LoVo (cell line): ENCODE measurements around the gene SCN10A.
A peak's percentile ranks its signal among the peaks of the same experiment; 100 is the strongest.

Experiments
- DNase-seq: peaks from one replicate; pipeline ENCODE4 v3.0.0-alpha.2; 2016; ENCODE audit warnings: low spot score

Gene SCN10A

GRCh38 chr3:38773528-38773927 is 42.5 kb downstream of the SCN10A start:
- DNase-seq: no peak

- no peak for DNase-seq
Observed at GRCh38 chr3:38763569-38763968, 52.4 kb downstream of the SCN10A start.

DNA sequence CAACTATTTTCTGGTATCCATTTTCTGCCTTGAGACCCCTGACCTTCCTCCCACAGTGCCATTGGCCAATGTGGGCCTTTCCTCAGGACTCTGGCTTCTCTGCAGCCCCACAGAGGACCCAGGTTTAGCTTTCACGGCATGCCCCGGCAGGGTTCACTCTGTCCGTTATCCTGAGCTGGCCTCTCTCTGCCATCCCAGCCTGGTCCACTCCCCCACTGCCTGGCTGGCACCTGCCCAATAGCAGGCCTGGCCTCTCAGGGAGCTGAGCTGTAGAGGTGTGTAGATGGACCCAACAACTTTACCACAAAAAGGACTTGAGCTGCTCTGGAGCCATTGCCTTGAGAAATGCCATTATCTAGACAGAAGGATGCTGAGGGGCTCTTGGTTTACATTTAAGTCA is 57.5 kb downstream of the SCN10A start:
- no peak for DNase-seq

GRCh38 chr3:38757721-38758120 is 58.3 kb downstream of the SCN10A start:
- DNase-seq: no peak

GRCh38 chr3:38756892-38757291 is 59.1 kb downstream of the SCN10A start:
- no peak for DNase-seq

- no peak for DNase-seq
Observed at GRCh38 chr3:38755130-38755529, 60.9 kb downstream of the SCN10A start.

GRCh38 chr3:38746641-38747040 is 69.4 kb downstream of the SCN10A start:
- no peak for DNase-seq

DNA sequence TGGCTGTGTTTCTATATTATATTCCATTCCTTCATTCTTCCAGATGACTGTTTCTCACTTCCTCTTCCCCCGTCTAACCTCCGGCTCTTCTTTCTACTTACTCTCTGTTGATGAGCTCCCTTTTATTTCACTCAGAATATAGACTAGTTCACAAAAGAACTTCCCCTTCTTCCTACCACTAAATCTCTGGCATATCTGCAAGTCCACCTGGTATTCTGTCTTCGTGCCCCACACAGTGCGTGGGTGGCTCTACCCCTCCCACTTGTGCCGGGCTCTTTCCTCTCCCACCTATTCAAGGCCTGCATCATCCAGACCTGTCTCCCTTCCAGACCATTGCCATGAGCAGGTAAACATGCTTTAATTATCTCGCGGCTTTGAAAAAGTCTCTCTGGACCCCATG is 73.0 kb downstream of the SCN10A start:
- DNase-seq: no peak

- DNase-seq: no peak
Observed at GRCh38 chr3:38742550-38742949, 73.5 kb downstream of the SCN10A start.

GRCh38 chr3:38740537-38740936 is 75.5 kb downstream of the SCN10A start:
- no peak for DNase-seq

GRCh38 chr3:38739931-38740330 is 76.1 kb downstream of the SCN10A start:
- DNase-seq: no peak

DNA sequence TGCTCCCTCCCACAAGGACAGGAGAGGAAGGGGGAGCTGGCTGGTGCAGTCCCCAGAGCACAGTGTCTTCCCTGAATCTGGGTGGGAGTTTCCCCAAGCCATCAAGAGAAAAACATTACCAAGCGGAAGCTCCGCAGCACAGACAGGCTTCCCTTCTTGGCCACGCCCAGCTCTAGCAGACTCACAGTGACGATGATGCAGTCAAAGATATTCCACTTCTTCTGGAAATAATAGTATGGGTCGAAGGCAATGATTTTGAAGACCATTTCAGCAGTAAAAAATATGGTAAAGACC is 76.7 kb downstream of the SCN10A start:
- DNase-seq: no peak

DNA sequence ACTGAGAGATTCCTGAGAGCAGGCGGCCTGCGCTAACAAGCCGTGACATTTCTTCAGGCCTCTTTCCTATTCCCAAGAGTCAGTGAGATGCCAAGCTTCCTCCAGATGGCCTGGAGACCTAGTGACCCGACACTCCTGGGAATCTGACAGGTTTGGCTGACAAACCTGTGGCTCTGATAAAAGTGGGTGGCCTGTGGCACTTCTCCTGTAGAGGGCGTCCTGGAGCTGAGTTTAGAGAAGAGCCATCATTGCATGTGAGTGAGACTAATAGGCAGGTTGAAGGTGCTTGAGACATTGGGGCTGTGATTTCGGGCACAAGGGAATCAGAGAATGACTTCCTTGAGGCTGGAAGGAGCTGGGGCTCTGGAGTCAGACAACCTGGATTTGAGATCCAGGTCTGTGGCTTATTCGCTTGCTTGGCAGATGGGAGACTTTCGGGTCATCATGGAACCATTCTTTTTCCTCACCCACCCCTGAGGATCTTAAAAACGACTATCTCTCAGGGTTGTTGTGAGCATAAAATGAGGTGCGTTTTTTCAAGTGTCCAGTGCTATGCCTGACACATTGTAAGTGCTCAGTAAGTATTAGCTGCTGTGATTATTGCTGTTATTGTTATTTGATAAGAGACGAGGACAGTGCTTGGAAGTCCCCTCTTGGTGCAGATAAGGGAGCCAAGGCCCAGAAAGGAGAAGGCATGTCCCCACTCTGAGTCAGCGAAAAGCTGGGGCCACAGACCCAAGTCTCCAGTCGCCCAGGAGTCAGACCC is 77.2 kb downstream of the SCN10A start:
- DNase-seq: no peak

- DNase-seq: no peak
Observed at GRCh38 chr3:38731522-38731921, 84.5 kb downstream of the SCN10A start.

GRCh38 chr3:38730281-38730680 is 85.7 kb downstream of the SCN10A start:
- peak; percentile 14 for DNase-seq

DNA sequence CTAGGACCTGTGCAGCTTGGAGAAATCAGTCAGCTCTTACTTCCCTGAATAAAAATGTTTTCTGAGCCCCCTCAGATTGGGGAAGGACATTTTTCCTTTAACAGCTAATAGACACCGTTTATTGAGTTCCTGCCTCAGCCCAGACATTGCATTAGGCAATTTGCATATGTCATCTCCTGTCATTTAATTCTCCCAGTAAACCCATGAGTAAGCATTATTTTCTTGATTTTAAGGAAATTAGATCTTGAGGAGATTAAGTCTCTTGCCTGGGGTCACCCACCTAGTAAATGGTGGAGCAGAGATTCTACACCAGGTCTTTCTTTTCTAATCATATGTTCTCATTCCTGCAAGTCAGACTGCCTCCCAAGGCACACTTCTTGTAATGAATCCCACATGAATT is 88.0 kb downstream of the SCN10A start:
- no peak for DNase-seq

DNA sequence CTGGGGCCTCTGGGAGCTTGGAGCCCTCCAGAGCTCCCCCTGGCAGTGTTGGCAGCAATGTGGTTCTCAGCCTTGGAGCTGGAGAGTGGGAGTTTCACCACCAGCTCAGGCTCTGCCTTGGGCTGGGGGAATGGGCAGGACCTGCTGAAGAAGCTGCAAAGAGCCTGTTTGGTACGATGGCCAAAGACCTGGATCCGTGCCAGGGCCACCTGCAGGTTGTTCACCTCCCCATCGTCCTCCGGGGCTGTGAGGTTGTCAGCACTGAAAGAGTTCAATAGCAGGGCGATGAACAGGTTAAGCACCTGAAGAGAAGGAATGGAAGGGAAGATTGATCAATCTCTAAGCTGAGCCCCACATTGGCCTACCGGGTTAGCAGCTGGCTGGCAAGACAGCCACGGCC is 89.3 kb downstream of the SCN10A start:
- DNase-seq: no peak

DNA sequence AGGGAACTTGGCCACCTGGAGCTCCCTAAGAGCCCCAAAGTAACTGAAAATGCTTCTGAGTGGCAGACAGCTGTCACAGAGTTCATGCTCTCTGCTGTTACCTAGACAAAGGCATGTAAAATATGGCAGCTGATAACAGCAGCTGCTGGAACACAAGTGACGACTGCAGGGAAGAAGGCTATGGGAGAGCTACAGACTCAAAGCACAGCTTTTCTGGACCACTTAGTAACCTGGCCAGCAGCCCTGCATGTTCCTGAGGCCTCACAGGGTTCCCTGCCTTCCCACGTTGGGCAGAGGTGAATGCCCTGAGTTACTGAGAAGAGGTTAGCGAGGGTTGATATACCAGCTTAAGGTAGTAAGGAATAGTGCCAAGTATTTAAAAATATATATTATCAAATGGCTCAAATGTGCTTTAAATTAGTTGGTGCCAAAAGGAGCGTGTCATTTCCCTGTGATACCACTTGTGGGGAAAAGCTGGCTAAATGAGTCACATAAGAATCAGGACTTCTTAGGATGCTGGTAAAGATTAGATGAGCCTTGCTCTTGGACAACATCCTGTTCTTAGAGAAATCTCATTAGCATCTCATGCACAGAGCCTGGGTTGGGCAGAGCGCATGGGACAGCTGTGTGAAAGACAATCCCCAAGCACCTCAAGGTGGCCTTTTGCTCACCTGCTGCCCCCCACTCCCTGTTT is 90.1 kb downstream of the SCN10A start:
- no peak for DNase-seq

DNA sequence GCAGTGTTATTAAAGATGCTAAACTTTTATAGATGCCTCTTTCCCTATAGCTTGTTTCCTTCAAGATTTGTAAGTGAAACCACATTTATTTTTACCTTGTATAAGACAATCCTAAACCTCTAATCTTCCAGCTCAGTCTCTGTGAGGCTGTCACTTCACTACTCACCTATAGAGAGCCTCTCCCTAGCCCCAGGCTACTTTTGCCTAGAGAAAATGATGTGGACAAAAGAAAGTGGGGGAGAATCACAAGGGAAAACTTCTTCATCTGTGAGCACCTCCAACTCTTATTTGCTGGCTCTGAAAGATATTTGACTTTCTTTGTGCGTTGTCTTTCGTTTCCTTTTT is 91.7 kb downstream of the SCN10A start:
- DNase-seq: no peak

DNA sequence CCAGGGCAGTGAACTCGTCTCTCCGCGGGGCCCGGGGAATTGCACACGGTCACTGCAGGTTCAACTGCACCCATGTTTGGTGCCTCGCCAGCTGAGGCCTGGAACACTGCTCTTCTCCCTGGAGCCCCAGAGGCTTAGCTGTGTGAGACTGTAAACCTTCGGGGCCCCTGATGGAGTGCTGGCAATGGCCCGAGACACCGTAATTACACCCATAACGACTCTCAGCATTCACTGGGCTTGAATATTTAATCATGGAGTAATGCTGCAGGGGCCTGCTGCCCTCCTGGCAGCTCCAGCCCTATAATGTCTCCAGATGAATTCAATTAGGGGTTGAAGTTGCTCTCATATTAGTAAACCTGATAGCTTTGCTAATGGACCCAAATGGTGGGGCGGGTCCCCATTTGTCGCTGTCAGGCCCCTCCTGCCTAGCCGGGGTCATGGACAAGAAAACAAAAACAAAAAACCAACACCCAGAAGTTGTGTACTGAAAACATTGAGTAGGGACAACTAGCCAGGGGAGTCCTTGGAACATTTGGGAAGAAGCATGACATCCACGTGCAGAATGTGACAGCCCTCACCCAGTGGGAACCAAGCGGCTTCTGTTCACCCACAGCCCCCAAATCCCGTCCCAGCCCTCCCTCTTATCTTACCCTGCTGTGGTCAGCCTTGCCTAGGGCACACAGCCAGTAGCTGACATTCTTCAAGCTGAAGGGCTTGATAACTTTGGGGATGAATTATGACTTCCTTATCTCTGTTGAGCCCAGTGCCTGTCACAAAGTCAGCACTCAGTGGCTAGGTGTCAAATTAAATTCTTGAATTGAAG is 92.2 kb downstream of the SCN10A start:
- DNase-seq: no peak

DNA sequence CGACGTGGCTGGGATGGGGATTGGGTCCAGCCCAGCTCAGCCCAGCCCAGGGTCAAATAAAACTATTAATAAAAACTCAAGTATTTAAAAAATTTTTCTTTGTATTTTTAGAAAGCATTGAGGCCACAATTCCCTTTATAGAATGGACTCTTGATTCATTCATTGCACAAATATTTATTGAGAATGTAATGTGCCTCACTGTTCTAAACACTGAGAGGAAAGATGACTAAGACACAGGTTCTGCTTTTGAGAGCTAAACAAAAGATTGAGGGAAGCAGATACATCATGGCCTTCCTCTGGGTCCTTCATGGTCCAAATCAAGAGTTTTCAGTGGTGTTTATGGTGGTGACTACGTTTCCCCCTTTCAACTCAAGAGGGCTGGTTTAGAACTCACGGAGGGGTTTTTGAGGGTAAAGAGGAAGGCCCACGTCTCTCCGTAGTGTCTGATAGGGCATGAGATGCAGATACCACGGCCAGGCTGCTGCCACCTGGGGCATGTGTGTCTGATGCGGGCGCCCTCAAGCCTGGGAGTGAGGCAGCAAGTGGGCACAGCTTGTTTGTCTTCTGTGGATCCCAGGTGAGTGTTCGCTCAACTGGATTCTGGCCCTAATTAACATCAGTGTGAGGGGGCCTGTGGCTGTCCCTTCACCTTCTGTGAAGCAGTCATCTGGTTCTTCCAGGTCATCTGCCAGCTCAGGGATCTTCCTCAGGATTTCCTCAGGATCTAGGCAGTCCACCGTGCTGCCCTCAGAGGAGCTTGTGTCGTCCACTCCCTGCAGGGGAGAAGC is 93.0 kb downstream of the SCN10A start:
- DNase-seq: no peak

GRCh38 chr3:38721207-38721772 is 94.7 kb downstream of the SCN10A start:
- no peak for DNase-seq
